ENCODE data around the gene SAFB2. TPM values are rescaled to one million over a fixed set of nuclear protein-coding genes. Genes with fewer than 3 reads are reported as not detected.

SAFB2 gene
- total RNA-seq, 2 donors from 2014 or later = 55.1 to 80.6 TPM

GRCh38 chr19:5654931-5655330 lies 32.4 kb upstream of the SAFB2 start:
- H3K27me3 ChIP-seq (replicated peaks; ENCODE audit: insufficient read depth) = no peaks in the 10 kb centered on the region
- no peaks in the 10 kb centered on the region for H3K4me1 ChIP-seq (ENCODE audit: control insufficient read depth in 1 of 2, low read depth in 2 of 2)
- no peak overlapping the region for H3K27ac ChIP-seq
- TF ChIP-seq, protein P1, sequence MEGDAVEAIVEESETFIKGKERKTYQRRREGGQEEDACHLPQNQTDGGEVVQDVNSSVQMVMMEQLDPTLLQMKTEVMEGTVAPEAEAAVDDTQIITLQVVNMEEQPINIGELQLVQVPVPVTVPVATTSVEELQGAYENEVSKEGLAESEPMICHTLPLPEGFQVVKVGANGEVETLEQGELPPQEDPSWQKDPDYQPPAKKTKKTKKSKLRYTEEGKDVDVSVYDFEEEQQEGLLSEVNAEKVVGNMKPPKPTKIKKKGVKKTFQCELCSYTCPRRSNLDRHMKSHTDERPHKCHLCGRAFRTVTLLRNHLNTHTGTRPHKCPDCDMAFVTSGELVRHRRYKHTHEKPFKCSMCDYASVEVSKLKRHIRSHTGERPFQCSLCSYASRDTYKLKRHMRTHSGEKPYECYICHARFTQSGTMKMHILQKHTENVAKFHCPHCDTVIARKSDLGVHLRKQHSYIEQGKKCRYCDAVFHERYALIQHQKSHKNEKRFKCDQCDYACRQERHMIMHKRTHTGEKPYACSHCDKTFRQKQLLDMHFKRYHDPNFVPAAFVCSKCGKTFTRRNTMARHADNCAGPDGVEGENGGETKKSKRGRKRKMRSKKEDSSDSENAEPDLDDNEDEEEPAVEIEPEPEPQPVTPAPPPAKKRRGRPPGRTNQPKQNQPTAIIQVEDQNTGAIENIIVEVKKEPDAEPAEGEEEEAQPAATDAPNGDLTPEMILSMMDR (IDR thresholded peaks at IDR 0.05) = no peak
- H3K36me3 ChIP-seq = peaks cover 83% of the 10 kb centered on the region
- DNase-seq (ENCODE audit: low spot score) (no peak), ATAC-seq (ENCODE audit: insufficient number of reproducible peaks, low FRiP score, low read depth) (no peak)
- H3K4me3 ChIP-seq = no peak overlapping the region
- no peaks in the 10 kb centered on the region for H3K9me3 ChIP-seq

- Histone ChIP-seq H3K27ac (no peak overlapping the region), H3K4me1 (ENCODE audit: control insufficient read depth in 1 of 2, low read depth in 2 of 2) (no peaks in the 10 kb centered on the region), H3K4me3 (no peak overlapping the region), H3K36me3 (peaks cover 72% of the 10 kb centered on the region), H3K9me3 (no peaks in the 10 kb centered on the region), H3K27me3 (replicated peaks; ENCODE audit: insufficient read depth) (no peaks in the 10 kb centered on the region)
- ATAC-seq (ENCODE audit: insufficient number of reproducible peaks, low FRiP score, low read depth) (no peak), DNase-seq (ENCODE audit: low spot score) (no peak)
- TF ChIP-seq, protein P1 (IDR thresholded peaks at IDR 0.05) = no peak
Measured at GRCh38 chr19:5652261-5652660, 29.7 kb upstream of the SAFB2 start.

- no peak overlapping the region for H3K27ac ChIP-seq
- no peaks in the 10 kb centered on the region for H3K9me3 ChIP-seq
- no peak for ATAC-seq (ENCODE audit: insufficient number of reproducible peaks, low FRiP score, low read depth)
- no peaks in the 10 kb centered on the region for H3K4me1 ChIP-seq (ENCODE audit: control insufficient read depth in 1 of 2, low read depth in 2 of 2)
- peaks cover 70% of the 10 kb centered on the region for H3K36me3 ChIP-seq
- no peaks in the 10 kb centered on the region for H3K27me3 ChIP-seq (replicated peaks; ENCODE audit: insufficient read depth)
- DNase-seq (ENCODE audit: low spot score) = no peak
- no peak overlapping the region for H3K4me3 ChIP-seq
- TF ChIP-seq, protein P1 (IDR thresholded peaks at IDR 0.05) = no peak
Measured at GRCh38 chr19:5651361-5651760, 28.8 kb upstream of the SAFB2 start.

GRCh38 chr19:5648464-5648863 lies 25.9 kb upstream of the SAFB2 start:
- H3K27me3 ChIP-seq (replicated peaks; ENCODE audit: insufficient read depth) = no peaks in the 10 kb centered on the region
- ATAC-seq (ENCODE audit: insufficient number of reproducible peaks, low FRiP score, low read depth) (no peak), DNase-seq (ENCODE audit: low spot score) (no peak)
- H3K9me3 ChIP-seq = no peaks in the 10 kb centered on the region
- no peak overlapping the region for H3K4me3 ChIP-seq
- H3K27ac ChIP-seq = no peak overlapping the region
- TF ChIP-seq, protein P1 (IDR thresholded peaks at IDR 0.05) = no peak
- H3K36me3 ChIP-seq = peaks cover 66% of the 10 kb centered on the region
- no peaks in the 10 kb centered on the region for H3K4me1 ChIP-seq (ENCODE audit: control insufficient read depth in 1 of 2, low read depth in 2 of 2)

GRCh38 chr19:5646703-5647102 lies 24.1 kb upstream of the SAFB2 start:
- Histone ChIP-seq H3K4me3 (no peak overlapping the region), H3K27ac (no peak overlapping the region), H3K27me3 (replicated peaks; ENCODE audit: insufficient read depth) (no peaks in the 10 kb centered on the region), H3K4me1 (ENCODE audit: control insufficient read depth in 1 of 2, low read depth in 2 of 2) (no peaks in the 10 kb centered on the region), H3K36me3 (peaks cover 54% of the 10 kb centered on the region), H3K9me3 (no peaks in the 10 kb centered on the region)
- ATAC-seq (ENCODE audit: insufficient number of reproducible peaks, low FRiP score, low read depth) (no peak), DNase-seq (ENCODE audit: low spot score) (no peak)
- TF ChIP-seq, protein P1 (IDR thresholded peaks at IDR 0.05) = no peak
